ENCODE measurements around the gene NEURL4.
"Not testable (repeated sequence)": the region's sequence is repeated elsewhere in the genome, so short reads cannot be mapped to it uniquely, and the experiment has no call there.

GRCh38 chr17:7337600-7337999 lies 8.5 kb upstream of the NEURL4 start:
- TF ChIP-seq, protein P1, sequence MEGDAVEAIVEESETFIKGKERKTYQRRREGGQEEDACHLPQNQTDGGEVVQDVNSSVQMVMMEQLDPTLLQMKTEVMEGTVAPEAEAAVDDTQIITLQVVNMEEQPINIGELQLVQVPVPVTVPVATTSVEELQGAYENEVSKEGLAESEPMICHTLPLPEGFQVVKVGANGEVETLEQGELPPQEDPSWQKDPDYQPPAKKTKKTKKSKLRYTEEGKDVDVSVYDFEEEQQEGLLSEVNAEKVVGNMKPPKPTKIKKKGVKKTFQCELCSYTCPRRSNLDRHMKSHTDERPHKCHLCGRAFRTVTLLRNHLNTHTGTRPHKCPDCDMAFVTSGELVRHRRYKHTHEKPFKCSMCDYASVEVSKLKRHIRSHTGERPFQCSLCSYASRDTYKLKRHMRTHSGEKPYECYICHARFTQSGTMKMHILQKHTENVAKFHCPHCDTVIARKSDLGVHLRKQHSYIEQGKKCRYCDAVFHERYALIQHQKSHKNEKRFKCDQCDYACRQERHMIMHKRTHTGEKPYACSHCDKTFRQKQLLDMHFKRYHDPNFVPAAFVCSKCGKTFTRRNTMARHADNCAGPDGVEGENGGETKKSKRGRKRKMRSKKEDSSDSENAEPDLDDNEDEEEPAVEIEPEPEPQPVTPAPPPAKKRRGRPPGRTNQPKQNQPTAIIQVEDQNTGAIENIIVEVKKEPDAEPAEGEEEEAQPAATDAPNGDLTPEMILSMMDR (IDR thresholded peaks at IDR 0.05; ENCODE audit: low read depth, low read length, poor library complexity, severe bottlenecking) = not testable (repeated sequence)
- TF ChIP-seq EZH2phosphoT487 (IDR thresholded peaks at IDR 0.05; ENCODE audit: borderline replicate concordance, low read length) = not testable (repeated sequence)
